IMR-90 (cell line): Measurements from ENCODE around the gene XRCC3. TPM values are rescaled to one million over a fixed set of nuclear protein-coding genes. Genes with fewer than 3 reads are reported as not detected.

ENCODE experiments used
- ATAC-seq: fragments of 200-7000 bp; cut with Tn5 transposase; 2 replicates; pipeline ENCODE4 v1.9.1; 2020; ENCODE audit warnings: low read depth, mild to moderate bottlenecking, moderate library complexity
- BruUV-seq: library from RNA; stranded (reverse); fragments of 400-500 nt; replicated peaks from 2 replicates; lab custom pipeline; 2021; lab: Mats Ljungman, UMichigan
- CTCF ChIA-PET: fragments of 300-600 bp; formaldehyde crosslinking; extraction: SDS; loops from one replicate; lab custom pipeline; 2021; ENCODE audit warnings: antibody characterized with exemption; lab: Yijun Ruan, JAX
- POLR2A ChIA-PET: fragments of 300-600 bp; sonication (Branson Sonifier 250); formaldehyde crosslinking; loops from one replicate; lab custom pipeline; 2022; ENCODE audit warnings: antibody characterized with exemption; ENCODE audit not compliant: unreplicated experiment; lab: Charles Lee
- DNase-seq: peaks from one replicate; pipeline ENCODE4 v3.0.0; 2013
- H2AFZ ChIP-seq: replicated peaks from 2 replicates; pipeline ENCODE3; 2013; ENCODE audit warnings: low read length, mild to moderate bottlenecking; ENCODE audit not compliant: poor library complexity
- H2AK5ac ChIP-seq: 2 replicates; pipeline ENCODE4 v1.6.1; 2013; ENCODE audit warnings: low read depth, low read length, inconsistent platforms
- H2AK9ac ChIP-seq: replicated peaks from 2 replicates; pipeline ENCODE3; 2013; ENCODE audit warnings: mild to moderate bottlenecking, low read depth, low read length, moderate library complexity; ENCODE audit not compliant: poor library complexity
- H2BK120ac ChIP-seq: 2 replicates; pipeline ENCODE4 v1.6.1; 2013; ENCODE audit warnings: low read depth, low read length, inconsistent platforms
- H2BK15ac ChIP-seq: 3 replicates; pipeline ENCODE4 v1.6.1; 2013; ENCODE audit warnings: low read depth, low read length, inconsistent platforms
- H2BK20ac ChIP-seq: 2 replicates; pipeline ENCODE4 v1.6.1; 2013; ENCODE audit warnings: low read depth, mild to moderate bottlenecking, inconsistent platforms, low read length, moderate library complexity
- H2BK5ac ChIP-seq: 2 replicates; pipeline ENCODE4 v1.6.1; 2013; ENCODE audit warnings: mild to moderate bottlenecking, low read depth, low read length, inconsistent platforms; ENCODE audit not compliant: poor library complexity, severe bottlenecking
- H3K14ac ChIP-seq: replicated peaks from 2 replicates; pipeline ENCODE4 v1.6.1; 2013; ENCODE audit warnings: low read depth, low read length, inconsistent platforms
- H3K18ac ChIP-seq: 2 replicates; pipeline ENCODE4 v1.6.1; 2013; ENCODE audit warnings: low read depth, low read length, control low read depth
- H3K23ac ChIP-seq: 2 replicates; pipeline ENCODE4 v1.6.1; 2013; ENCODE audit warnings: low read depth, low read length, inconsistent platforms
- H3K27ac ChIP-seq: 2 replicates; pipeline ENCODE4 v1.5.1; 2013; ENCODE audit warnings: mild to moderate bottlenecking, control low read depth, low read length; ENCODE audit not compliant: insufficient read depth
- H3K27me3 ChIP-seq: 2 replicates; pipeline ENCODE4 v1.6.1; 2013; ENCODE audit warnings: low read length; ENCODE audit not compliant: control insufficient read depth, insufficient read depth
- H3K36me3 ChIP-seq: 2 replicates; pipeline ENCODE4 v1.6.1; 2013; ENCODE audit warnings: low read length, mixed read lengths; ENCODE audit not compliant: control insufficient read depth, insufficient read depth
- H3K4ac ChIP-seq: 2 replicates; pipeline ENCODE4 v1.6.1; 2013; ENCODE audit warnings: low read depth, low read length, inconsistent platforms
- H3K4me1 ChIP-seq: 2 replicates; pipeline ENCODE4 v1.6.1; 2013; ENCODE audit warnings: low read length, mixed read lengths; ENCODE audit not compliant: control insufficient read depth, insufficient read depth
- H3K4me2 ChIP-seq: 2 replicates; pipeline ENCODE4 v1.6.1; 2013; ENCODE audit warnings: low read depth, mild to moderate bottlenecking, control low read depth, low read length, moderate library complexity
- H3K4me3 ChIP-seq: 2 replicates; pipeline ENCODE4 v1.5.1; 2013; ENCODE audit warnings: low read depth, mild to moderate bottlenecking, control low read depth, low read length, moderate library complexity; ENCODE audit not compliant: insufficient read depth
- H3K56ac ChIP-seq: 2 replicates; pipeline ENCODE4 v1.6.1; 2013; ENCODE audit warnings: low read length, inconsistent platforms; ENCODE audit not compliant: insufficient read depth; ENCODE audit errors: extremely low read depth
- H3K79me1 ChIP-seq, 2 experiments: 2 replicates each; pipeline ENCODE4 v1.6.1; 2013; ENCODE audit warnings: low read length in 2 of 2, inconsistent platforms in 1 of 2, low read depth in 1 of 2
- H3K9ac ChIP-seq: 2 replicates; pipeline ENCODE4 v1.6.1; 2013; ENCODE audit warnings: low read depth, low read length, control low read depth
- H3K9me1 ChIP-seq: 2 replicates; pipeline ENCODE4 v1.6.1; 2013; ENCODE audit warnings: low read length, inconsistent platforms; ENCODE audit not compliant: insufficient read depth
- H3K9me3 ChIP-seq: 2 replicates; pipeline ENCODE4 v1.6.1; 2013; ENCODE audit warnings: low read length; ENCODE audit not compliant: control insufficient read depth, insufficient read depth
- H4K20me1 ChIP-seq: 2 replicates; pipeline ENCODE4 v1.6.1; 2013; ENCODE audit warnings: low read length, inconsistent platforms; ENCODE audit not compliant: insufficient read depth
- H4K5ac ChIP-seq: 2 replicates; pipeline ENCODE4 v1.6.1; 2013; ENCODE audit warnings: mild to moderate bottlenecking, low read depth, low read length, control low read depth
- H4K8ac ChIP-seq, 2 experiments: 2 replicates each; pipeline ENCODE4 v1.6.1; 2013; ENCODE audit warnings: low read depth in 2 of 2, low read length in 2 of 2, control low read depth in 1 of 2, inconsistent platforms in 1 of 2
- H4K91ac ChIP-seq: 2 replicates; pipeline ENCODE4 v1.6.1; 2013; ENCODE audit warnings: low read depth, low read length, inconsistent platforms; ENCODE audit not compliant: insufficient read depth
- FOS ChIP-seq: fragments of 150-350 bp; IDR thresholded peaks from 2 replicates; pipeline ENCODE4 v1.6.1; 2016; ENCODE audit warnings: low read depth, low read length
- MAFK ChIP-seq: IDR thresholded peaks from 2 replicates; pipeline ENCODE4 v1.6.1; 2012; ENCODE audit warnings: low read depth, low read length, improper control_type of control experiment
- WGBS, 2 experiments: methylation state at CpG; one replicate each; pipeline versions ENCODE4 v1.1.5 to v1.1.7; 2013; ENCODE audit warnings: missing lambda C conversion rate in 2 of 2; ENCODE audit not compliant: insufficient read length in 1 of 2; ENCODE audit errors: extremely low coverage in 2 of 2; 5-methylcytosine and 5-hydroxymethylcytosine counted together
- dilution Hi-C: fragments of 300-500 bp; cut with HindIII; formaldehyde crosslinking; loops from one replicate; pipeline ENCODE4 v1.14.3; 2018; ENCODE audit warnings: low sequenced_read_pairs; ENCODE audit not compliant: unreplicated experiment
- in situ Hi-C: fragments of 300-500 bp; cut with MboI; formaldehyde crosslinking; loops from 3 replicates; pipeline ENCODE4 v1.14.3; 2019; ENCODE audit warnings: low sequenced_read_pairs, inconsistent platforms, mixed read lengths
- intact Hi-C: fragments of 100-400 bp; cut with micrococcal nuclease; formaldehyde crosslinking; loops from 2 replicates; pipeline ENCODE4 v1.10.0; 2022
- polyA plus RNA-seq, 3 experiments: library from polyadenylated mRNA; depleted of rRNA; stranded (reverse); fragments of >200 nt; gene quantifications; 2 replicates each; pipeline ENCODE4 v1.2.3, GENCODE V29; 2012; ENCODE audit warnings: low replicate concordance in 1 of 3
- total RNA-seq: library from RNA; depleted of rRNA; stranded (reverse); fragments of >200 nt; gene quantifications from 2 replicates; pipeline ENCODE4 v1.2.3, GENCODE V29; 2012

The XRCC3 gene
- total and polyA plus RNA-seq, 2 of the 4 experiments (the other 2 are of a cell fraction), result 8.1 to 9.5 TPM

GRCh38 chr14:103652806-103653205 is 62.4 kb downstream of the XRCC3 start:
- no peak overlapping the region for H3K56ac ChIP-seq
- no peak overlapping the region for H2BK20ac ChIP-seq
- H3K9ac ChIP-seq, result no peak overlapping the region
- H3K9me1 ChIP-seq, result peaks cover 25% of the 10 kb centered on the region
- no peak overlapping the region; a peak in 1 of 4 replicates for H4K8ac ChIP-seq
- ChIA-PET POLR2A (no interaction called here), CTCF (no interaction called here)
- H3K79me1 ChIP-seq, result peaks cover 14 to 69% of the 10 kb centered on the region in 2 experiments
- no CpG with 5 or more reads among the region's 3 CpGs for WGBS, 2 experiments
- BruUV-seq, result no TSS peak
- no peak for DNase-seq
- TF ChIP-seq MAFK (peak; percentile 97), FOS (no peak)
- peaks cover 28% of the 10 kb centered on the region for H3K4me1 ChIP-seq
- no peak overlapping the region for H2AFZ ChIP-seq
- no peak overlapping the region for H3K14ac ChIP-seq
- no peak overlapping the region for H3K18ac ChIP-seq
- H2BK15ac ChIP-seq, result no peak overlapping the region
- peak overlapping the region; percentile 52 for H3K23ac ChIP-seq
- no peak overlapping the region for H2AK9ac ChIP-seq
- peak overlapping the region; percentile 20 for H2BK5ac ChIP-seq
- H3K9me3 ChIP-seq, result no peaks in the 10 kb centered on the region
- no peak overlapping the region for H3K4me2 ChIP-seq
- no peak overlapping the region for H3K4ac ChIP-seq
- no peak overlapping the region for H3K27ac ChIP-seq
- no peak overlapping the region for H2BK120ac ChIP-seq
- ATAC-seq, result no peak
- in situ Hi-C loops, result no loop called here
- H3K36me3 ChIP-seq, result peaks cover 29% of the 10 kb centered on the region
- no peak overlapping the region for H4K91ac ChIP-seq
- intact Hi-C loops, result no loop called here
- dilution Hi-C loops, result no loop called here
- no peaks in the 10 kb centered on the region for H3K27me3 ChIP-seq
- no peak overlapping the region for H4K5ac ChIP-seq
- H3K4me3 ChIP-seq, result no peak overlapping the region
- H2AK5ac ChIP-seq, result no peak overlapping the region
- H4K20me1 ChIP-seq, result peaks cover 85% of the 10 kb centered on the region
